ENCODE measurements around the gene JAK1.

Gene JAK1

DNA sequence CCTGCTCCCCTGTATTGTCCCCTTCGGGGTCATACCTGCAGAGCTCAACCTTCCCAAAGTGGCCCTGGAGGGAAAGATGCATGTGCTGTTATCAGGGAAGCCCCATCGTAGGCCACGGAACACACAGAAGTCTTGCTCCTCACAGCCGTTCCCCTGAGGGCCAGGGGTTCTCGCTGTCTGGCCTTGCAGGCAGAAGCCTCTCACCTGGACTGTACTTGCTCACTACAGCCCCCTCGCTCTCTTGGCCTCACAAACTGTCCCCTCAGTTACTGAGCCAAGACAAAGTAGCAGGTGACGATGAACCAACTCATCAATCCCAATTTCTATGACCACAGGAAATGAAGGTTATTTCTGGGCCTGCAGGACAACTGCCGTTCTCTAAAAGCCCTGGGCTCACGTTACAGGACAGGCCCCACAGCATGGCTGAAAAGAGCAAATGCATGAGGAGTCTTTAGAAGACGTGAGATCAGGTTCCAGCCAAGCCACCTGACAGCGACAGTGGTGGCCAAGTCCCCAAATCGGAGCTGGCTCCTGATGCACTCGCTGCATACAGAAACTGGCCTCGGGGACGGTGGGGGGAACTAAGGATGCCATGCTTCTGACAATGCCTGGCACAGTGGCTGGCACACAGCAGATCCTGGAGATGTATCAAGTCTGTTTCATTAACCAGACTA lies 126.5 kb downstream of the JAK1 start:
- no peak overlapping the region for H3K4me3 ChIP-seq (ENCODE audit: low read depth, low read length)
- no peak for DNase-seq (ENCODE audit: low read depth)
- TF ChIP-seq CTCF (IDR thresholded peaks at IDR 0.05; ENCODE audit: insufficient read depth, low read depth, low read length, missing control alignments) = no peak

DNA sequence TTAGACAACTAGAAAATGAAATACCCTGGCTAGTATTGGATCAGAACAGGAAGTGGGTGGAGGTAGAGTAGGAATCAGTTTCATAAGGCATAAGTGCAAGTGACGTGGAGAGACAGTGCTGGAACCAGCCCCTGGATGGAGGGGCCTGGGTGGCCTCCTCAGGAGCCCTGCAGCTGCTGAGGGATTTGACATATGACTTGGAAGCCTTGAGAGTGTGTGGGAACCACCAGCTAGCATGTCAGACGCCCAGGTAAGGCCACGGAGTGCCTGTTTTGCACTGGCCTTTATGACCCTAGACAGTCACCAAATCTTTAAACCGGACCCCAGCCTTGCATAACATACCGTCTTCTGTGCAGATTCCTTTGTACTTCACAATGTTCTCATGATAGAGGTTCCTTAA lies 127.1 kb downstream of the JAK1 start:
- no peak for TF ChIP-seq CTCF (IDR thresholded peaks at IDR 0.05; ENCODE audit: insufficient read depth, low read depth, low read length, missing control alignments)
- no peak for DNase-seq (ENCODE audit: low read depth)
- no peak overlapping the region for H3K4me3 ChIP-seq (ENCODE audit: low read depth, low read length)

- DNase-seq (ENCODE audit: low read depth) = no peak
- TF ChIP-seq CTCF (IDR thresholded peaks at IDR 0.05; ENCODE audit: insufficient read depth, low read depth, low read length, missing control alignments) = no peak
- H3K4me3 ChIP-seq (ENCODE audit: low read depth, low read length) = no peak overlapping the region
Measured at GRCh38 chr1:64838486-64838885, 127.9 kb downstream of the JAK1 start.

DNA sequence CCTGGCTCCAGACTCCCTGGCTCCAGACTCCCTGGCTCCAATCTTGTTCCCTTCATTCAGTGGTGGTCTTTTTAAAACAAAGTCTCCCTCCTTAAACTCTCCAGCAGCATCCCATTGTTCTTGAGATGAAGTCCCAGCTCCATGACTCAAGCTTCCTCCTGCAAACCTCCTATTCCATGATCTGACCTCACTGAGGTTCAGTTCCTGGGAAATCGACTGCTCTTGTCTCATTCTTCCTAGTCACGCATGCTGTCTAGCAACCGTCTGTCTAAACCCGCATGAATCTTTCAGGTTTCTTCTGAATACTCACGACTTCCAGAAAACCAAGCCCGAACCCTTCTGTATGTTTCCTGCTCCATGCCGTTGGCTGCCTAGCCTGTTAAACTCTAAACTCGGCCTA lies 129.5 kb downstream of the JAK1 start:
- no peak overlapping the region for H3K4me3 ChIP-seq (ENCODE audit: low read depth, low read length)
- DNase-seq (ENCODE audit: low read depth) = no peak
- no peak for TF ChIP-seq CTCF (IDR thresholded peaks at IDR 0.05; ENCODE audit: insufficient read depth, low read depth, low read length, missing control alignments)

- TF ChIP-seq CTCF (IDR thresholded peaks at IDR 0.05; ENCODE audit: insufficient read depth, low read depth, low read length, missing control alignments) = no peak
- H3K4me3 ChIP-seq (ENCODE audit: low read depth, low read length) = no peak overlapping the region
- no peak for DNase-seq (ENCODE audit: low read depth)
Measured at GRCh38 chr1:64834734-64835133, 131.6 kb downstream of the JAK1 start.

DNA sequence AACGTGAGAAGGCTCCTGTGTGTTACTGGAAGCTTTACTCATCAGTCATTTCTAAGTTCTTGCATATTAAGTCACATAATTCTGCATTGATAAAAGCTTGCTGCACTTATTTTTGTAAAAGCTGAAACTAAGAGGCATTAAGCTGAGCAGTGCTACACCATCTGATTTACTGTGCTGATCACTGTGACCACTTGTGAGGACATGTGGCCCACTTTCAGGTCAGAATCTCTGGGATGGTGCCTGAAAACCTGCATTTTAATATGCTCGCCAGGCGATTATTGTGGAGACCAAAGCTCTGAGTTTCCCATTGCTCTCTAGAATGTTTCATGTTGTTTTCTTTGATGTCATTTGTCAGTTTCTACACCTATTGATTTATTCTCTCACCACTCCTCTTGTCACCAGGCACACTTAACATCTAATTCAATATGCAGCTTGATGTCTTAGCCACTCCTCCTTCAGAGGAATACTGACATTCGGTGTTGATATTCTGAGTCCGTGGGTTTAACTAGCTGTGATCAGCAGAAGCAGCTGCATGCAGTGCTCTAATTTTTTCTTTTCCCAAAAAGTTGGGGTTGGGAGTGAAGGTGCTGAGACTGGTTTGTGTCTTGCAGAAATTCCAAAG lies 136.2 kb downstream of the JAK1 start:
- no peak overlapping the region for H3K4me3 ChIP-seq (ENCODE audit: low read depth, low read length)
- DNase-seq (ENCODE audit: low read depth) = no peak
- TF ChIP-seq CTCF (IDR thresholded peaks at IDR 0.05; ENCODE audit: insufficient read depth, low read depth, low read length, missing control alignments) = no peak

Measured in GM12865 (cell line).